Panc1 (cell line): ENCODE measurements around the gene CLSTN2.

Experiments used
- SIN3A ChIP-seq: IDR thresholded peaks from 2 replicates; pipeline ENCODE4 v1.6.1; 2012; ENCODE audit warnings: low read depth, mild to moderate bottlenecking, low read length, moderate library complexity, borderline replicate concordance; ENCODE audit not compliant: insufficient read depth
- TCF7L2 ChIP-seq: IDR thresholded peaks from 2 replicates; pipeline ENCODE4 v1.6.1; 2011; ENCODE audit warnings: mild to moderate bottlenecking, low read depth, low read length, inconsistent platforms
- TF ChIP-seq, protein P1 (sequence below): fragments of 450-650 bp; IDR thresholded peaks from 2 replicates; pipeline ENCODE4 v1.5.1; 2017; ENCODE audit warnings: mild to moderate bottlenecking

GRCh38 chr3:140365872-140366697 is 431.1 kb downstream of the CLSTN2 start:
- TF ChIP-seq, protein P1, sequence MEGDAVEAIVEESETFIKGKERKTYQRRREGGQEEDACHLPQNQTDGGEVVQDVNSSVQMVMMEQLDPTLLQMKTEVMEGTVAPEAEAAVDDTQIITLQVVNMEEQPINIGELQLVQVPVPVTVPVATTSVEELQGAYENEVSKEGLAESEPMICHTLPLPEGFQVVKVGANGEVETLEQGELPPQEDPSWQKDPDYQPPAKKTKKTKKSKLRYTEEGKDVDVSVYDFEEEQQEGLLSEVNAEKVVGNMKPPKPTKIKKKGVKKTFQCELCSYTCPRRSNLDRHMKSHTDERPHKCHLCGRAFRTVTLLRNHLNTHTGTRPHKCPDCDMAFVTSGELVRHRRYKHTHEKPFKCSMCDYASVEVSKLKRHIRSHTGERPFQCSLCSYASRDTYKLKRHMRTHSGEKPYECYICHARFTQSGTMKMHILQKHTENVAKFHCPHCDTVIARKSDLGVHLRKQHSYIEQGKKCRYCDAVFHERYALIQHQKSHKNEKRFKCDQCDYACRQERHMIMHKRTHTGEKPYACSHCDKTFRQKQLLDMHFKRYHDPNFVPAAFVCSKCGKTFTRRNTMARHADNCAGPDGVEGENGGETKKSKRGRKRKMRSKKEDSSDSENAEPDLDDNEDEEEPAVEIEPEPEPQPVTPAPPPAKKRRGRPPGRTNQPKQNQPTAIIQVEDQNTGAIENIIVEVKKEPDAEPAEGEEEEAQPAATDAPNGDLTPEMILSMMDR = no peak
- no peak for TF ChIP-seq SIN3A
- no peak for TF ChIP-seq TCF7L2
